ENCODE data around the gene DHRS7B.
A peak's percentile ranks its signal among the peaks of the same experiment; 100 is the strongest.
"Not testable (repeated sequence)": the region's sequence is repeated elsewhere in the genome, so short reads cannot be mapped to it uniquely, and the experiment has no call there.

DHRS7B gene

GRCh38 chr17:21108651-21109050 lies 18.1 kb upstream of the DHRS7B start:
- TF ChIP-seq CTCF (IDR thresholded peaks at IDR 0.05; ENCODE audit: extremely low read depth, insufficient read depth, missing control alignments): no peak
- DNase-seq (ENCODE audit: low spot score): no peak
- in situ Hi-C loops (cut with MboI; ENCODE audit: low pct_unique_long_range_greater_than_20kb, low sequenced_read_pairs, unreplicated experiment): loop anchor here (25.0 kb wide), 1 partner anchor 404 kb away; no protein-coding TSS in a partner anchor

GRCh38 chr17:21113049-21113690 lies 13.6 kb upstream of the DHRS7B start:
- in situ Hi-C loops (cut with MboI; ENCODE audit: low pct_unique_long_range_greater_than_20kb, low sequenced_read_pairs, unreplicated experiment): loop anchor here (25.0 kb wide), 1 partner anchor 399 kb away; no protein-coding TSS in a partner anchor
- no peak for TF ChIP-seq CTCF (IDR thresholded peaks at IDR 0.05; ENCODE audit: extremely low read depth, insufficient read depth, missing control alignments)
- no peak for DNase-seq (ENCODE audit: low spot score)

GRCh38 chr17:21113716-21114115 lies 13.0 kb upstream of the DHRS7B start:
- no peak for DNase-seq (ENCODE audit: low spot score)
- in situ Hi-C loops (cut with MboI; ENCODE audit: low pct_unique_long_range_greater_than_20kb, low sequenced_read_pairs, unreplicated experiment): loop anchor here (25.0 kb wide), 1 partner anchor 399 kb away; no protein-coding TSS in a partner anchor
- no peak for TF ChIP-seq CTCF (IDR thresholded peaks at IDR 0.05; ENCODE audit: extremely low read depth, insufficient read depth, missing control alignments)

GRCh38 chr17:21114791-21115190 lies 12.0 kb upstream of the DHRS7B start:
- in situ Hi-C loops (cut with MboI; ENCODE audit: low pct_unique_long_range_greater_than_20kb, low sequenced_read_pairs, unreplicated experiment): loop anchor here (25.0 kb wide), 1 partner anchor 398 kb away; no protein-coding TSS in a partner anchor
- not testable (repeated sequence) for DNase-seq (ENCODE audit: low spot score)

- in situ Hi-C loops (cut with MboI; ENCODE audit: low pct_unique_long_range_greater_than_20kb, low sequenced_read_pairs, unreplicated experiment): loop anchor here (25.0 kb wide), 1 partner anchor 393 kb away; no protein-coding TSS in a partner anchor
- TF ChIP-seq CTCF (IDR thresholded peaks at IDR 0.05; ENCODE audit: extremely low read depth, insufficient read depth, missing control alignments): peak; percentile 92
- DNase-seq (ENCODE audit: low spot score): peak; percentile 78
These were observed 7.4 kb upstream of the DHRS7B start for GRCh38 chr17:21119247-21119918.

- no peak for TF ChIP-seq CTCF (IDR thresholded peaks at IDR 0.05; ENCODE audit: extremely low read depth, insufficient read depth, missing control alignments)
- in situ Hi-C loops (cut with MboI; ENCODE audit: low pct_unique_long_range_greater_than_20kb, low sequenced_read_pairs, unreplicated experiment): loop anchor here (25.0 kb wide), 1 partner anchor 392 kb away; no protein-coding TSS in a partner anchor
- no peak for DNase-seq (ENCODE audit: low spot score)
These were observed 6.9 kb upstream of the DHRS7B start for GRCh38 chr17:21119919-21120249.

- in situ Hi-C loops (cut with MboI; ENCODE audit: low pct_unique_long_range_greater_than_20kb, low sequenced_read_pairs, unreplicated experiment): loop anchor here (25.0 kb wide), 1 partner anchor 388 kb away; no protein-coding TSS in a partner anchor
- DNase-seq (ENCODE audit: low spot score): no peak
- no peak for TF ChIP-seq CTCF (IDR thresholded peaks at IDR 0.05; ENCODE audit: extremely low read depth, insufficient read depth, missing control alignments)
These were observed 2.7 kb upstream of the DHRS7B start for GRCh38 chr17:21124086-21124485.

- not testable (repeated sequence) for DNase-seq (ENCODE audit: low spot score)
- in situ Hi-C loops (cut with MboI; ENCODE audit: low pct_unique_long_range_greater_than_20kb, low sequenced_read_pairs, unreplicated experiment): loop anchor here (25.0 kb wide), 1 partner anchor 388 kb away; no protein-coding TSS in a partner anchor
These were observed 2.2 kb upstream of the DHRS7B start for GRCh38 chr17:21124517-21124916.
